ENCODE data around the gene TMIGD3.

- TF ChIP-seq POLR2A (IDR thresholded peaks at IDR 0.05) (no peak), CTCF (IDR thresholded peaks at IDR 0.05) (peak; percentile 21 to 78 (median 62))
Measured at GRCh38 chr1:111481387-111482221, 21.8 kb downstream of the TMIGD3 start.
